HG03442 (cell line): ENCODE results near the gene TFF1.
A peak's percentile ranks its signal among the peaks of the same experiment; 100 is the strongest.

Experiments
- ATAC-seq: cut with Tn5 transposase; IDR thresholded peaks from one replicate; pipeline ENCODE4 v1.9.1; 2021; ENCODE audit warnings: mild to moderate bottlenecking, moderate library complexity; ENCODE audit not compliant: unreplicated experiment

Gene TFF1

DNA sequence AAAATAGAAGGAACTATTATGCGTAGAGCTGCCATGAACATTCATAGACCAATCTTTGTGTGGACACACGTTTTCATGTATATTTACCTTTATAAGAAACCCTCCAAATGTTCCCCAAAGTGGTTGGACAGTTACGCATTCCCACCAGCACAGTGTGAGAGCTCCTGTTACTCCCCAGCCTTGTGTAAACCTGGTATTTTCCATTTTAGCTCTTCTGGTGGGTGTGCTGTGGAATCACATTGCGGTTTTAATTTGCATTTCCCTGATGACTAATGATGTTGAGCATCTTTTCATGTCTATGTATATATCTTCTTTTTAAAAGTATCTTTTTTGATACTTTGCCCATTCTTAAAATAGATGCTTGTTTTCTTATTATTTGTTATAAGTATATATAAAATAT, 34.2 kb upstream of the TFF1 start:
- no peak for ATAC-seq

DNA sequence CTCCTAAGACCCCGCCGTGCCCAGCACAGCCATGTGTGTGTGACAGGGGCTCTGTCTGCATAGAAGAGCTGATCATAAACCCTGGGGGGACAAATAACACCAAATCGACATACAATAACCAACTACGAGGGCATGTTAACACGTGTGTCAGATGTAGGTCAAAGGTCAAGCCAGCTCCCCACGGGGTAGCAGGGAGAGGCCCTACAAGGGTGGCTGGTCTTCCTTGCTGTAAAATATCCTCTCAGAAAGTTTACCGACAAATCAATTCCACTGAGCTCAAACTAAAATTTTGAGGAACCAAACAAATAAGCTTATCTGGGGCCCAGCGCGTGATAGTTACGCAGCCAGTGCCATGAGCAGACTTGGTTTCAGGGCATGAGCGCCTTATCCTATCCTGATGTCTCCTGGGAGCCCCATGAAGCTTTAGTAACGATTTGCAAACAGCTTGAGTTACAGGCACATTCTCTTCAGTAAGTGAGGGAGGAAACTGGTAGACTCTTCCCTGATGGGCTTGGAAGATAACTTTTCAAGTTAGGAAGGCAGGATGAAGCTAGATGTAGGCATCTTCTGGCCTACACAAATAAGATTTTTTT, 32.2 kb upstream of the TFF1 start:
- no peak for ATAC-seq

GRCh38 chr21:42397746-42398394, 31.5 kb upstream of the TFF1 start:
- no peak for ATAC-seq

GRCh38 chr21:42396799-42397745, 30.7 kb upstream of the TFF1 start:
- ATAC-seq: no peak

DNA sequence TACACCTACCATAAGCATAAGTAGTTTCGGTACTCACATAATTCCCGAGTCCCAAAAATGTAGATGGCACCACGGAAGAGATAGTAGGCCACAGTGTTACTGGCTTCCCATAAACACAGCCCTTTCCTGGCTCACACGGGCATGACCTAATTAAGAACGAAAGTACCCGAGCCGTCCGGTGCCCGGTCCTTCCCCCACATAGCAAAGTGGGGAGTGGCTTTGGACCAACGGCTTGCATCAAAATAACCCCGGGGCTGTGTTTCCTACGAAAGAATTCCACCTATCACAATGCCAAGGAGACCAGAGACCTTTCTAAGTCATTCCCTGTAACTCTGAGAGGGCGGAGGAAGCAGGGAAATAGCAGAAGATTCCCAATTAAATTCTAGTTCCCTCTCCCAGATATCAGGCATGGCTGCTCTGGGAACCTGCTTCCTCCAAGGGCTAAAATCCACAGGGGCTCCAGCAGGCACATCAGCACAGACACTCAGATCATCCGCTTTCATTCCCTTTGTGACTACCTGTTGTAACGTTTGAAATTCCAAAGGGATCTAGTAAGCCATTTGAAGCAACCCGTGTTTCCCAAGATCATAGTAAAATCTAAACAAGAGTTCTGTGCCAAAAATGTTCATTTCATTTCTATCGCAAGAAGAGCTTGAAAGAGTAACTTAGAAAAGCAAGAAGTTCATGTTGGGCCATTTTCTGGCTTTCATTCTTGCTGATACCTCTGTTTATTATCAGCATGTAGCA, 29.7 kb upstream of the TFF1 start, which contains the start of gene TMPRSS3:
TSS of gene TMPRSS3 (minus strand) at position 148 of the 747 bp plus-strand sequence. CDS start 635 bp downstream, outside the sequence.
- no peak for ATAC-seq

DNA sequence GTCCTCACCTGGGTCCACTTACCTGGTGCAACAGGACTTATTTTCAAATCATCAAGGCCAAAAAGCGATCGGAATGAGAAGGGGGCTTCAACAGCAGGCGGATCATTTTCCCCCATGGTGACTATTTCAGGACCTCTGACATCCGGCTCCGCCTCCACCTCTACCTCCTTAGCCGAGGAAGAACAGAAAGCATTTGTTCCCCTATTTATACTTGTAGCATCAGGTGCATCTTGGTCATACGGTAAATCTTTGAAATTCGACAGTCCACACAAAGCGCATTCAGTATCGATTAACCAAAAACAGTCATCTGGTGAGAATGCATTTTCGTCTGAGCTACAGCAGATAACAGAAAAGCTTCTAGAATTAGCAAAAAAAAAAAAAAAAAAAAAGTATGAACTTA, 29.0 kb upstream of the TFF1 start:
- ATAC-seq: no peak

GRCh38 chr21:42393443-42393950, 27.2 kb upstream of the TFF1 start:
- no peak for ATAC-seq

DNA sequence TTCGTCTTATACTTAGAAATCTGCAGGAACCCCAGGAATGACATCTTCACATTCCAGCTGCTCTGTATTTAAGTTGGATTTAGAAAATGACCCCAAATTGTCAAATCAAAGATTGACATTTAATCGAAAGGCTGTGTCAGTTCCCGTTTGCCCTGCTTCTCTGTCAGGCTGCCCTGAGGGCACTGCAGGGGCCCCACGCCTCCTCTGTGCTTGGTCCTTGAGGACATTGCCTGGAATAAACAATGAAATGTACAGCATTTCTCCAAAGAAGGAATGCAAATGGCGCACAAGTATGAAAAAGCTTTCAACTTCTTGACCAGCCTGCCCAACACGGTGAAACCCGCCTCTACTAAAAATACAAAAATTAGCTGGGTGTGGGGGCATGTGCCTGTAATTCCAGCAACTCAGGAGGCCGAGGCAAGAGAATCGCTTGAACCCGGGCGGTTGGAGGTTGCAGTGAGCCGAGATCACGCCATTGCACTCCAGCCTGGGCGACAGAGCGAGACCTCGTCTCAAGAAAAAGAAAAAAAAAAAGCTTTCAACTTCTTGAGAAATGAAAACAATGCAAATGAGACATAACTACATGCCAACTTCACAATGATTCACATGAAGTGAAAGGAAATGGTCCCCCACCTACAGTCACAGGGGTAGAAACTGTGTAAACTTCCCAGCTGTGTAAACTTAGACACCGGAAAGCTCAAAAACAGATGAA, 26.6 kb upstream of the TFF1 start:
- ATAC-seq: peak; percentile 61

DNA sequence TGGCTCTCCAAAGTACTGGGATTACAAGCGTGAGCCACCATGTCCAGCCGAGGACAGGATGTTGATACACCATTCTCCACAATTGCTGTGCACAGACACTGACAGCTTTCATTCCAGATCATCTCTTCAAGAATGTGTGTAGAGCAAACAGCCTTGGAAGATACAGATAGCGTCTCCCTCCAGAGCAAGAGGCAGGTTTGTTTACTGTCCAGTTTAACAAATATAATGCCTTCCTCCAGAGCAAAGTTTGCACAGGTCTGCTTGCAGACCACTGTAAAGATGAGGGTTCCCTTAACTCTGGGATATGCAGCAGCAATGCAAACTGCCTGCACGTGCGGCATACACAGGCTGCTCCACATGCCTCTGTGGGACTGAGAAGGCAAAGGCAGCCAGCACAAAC, 25.0 kb upstream of the TFF1 start:
- ATAC-seq: no peak

- ATAC-seq: no peak
Observed at GRCh38 chr21:42390696-42391095, 24.4 kb upstream of the TFF1 start.

GRCh38 chr21:42390193-42390592, 23.9 kb upstream of the TFF1 start:
- ATAC-seq: no peak

- no peak for ATAC-seq
Observed at GRCh38 chr21:42389449-42389835, 23.1 kb upstream of the TFF1 start.

DNA sequence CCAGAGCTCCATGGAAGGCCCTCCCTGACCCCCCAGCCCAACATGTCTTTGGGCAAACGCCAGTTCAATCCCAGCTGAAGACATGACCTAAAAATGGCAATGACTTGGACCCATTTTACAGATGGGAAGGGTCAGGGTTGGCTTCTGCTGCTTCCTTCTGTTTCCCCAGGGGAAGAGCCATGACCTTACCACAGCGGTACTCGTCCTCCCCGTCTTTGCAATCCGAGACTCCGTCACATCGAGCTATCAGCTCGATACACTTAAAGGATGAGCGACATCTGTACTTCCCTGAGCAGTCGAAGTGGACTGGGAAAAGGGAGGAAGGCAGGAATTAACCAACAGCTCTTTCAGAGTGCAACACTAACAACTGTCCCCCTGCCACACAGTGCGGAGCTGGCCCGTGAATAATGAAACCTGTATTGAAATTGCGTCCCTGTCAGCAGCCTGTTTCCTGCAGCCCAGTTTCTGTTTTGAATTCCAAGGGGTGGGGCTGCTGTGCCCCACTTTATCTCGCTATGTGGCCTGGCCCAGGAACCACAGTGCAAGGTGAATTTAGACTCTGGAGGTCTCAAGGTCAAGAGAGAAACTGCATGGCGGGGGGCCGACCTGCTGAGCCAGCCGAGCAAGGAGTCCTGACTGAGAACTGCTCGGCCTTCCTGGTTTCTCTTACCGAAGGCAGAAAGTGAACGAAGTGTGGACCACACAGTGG, 22.6 kb upstream of the TFF1 start:
- no peak for ATAC-seq

DNA sequence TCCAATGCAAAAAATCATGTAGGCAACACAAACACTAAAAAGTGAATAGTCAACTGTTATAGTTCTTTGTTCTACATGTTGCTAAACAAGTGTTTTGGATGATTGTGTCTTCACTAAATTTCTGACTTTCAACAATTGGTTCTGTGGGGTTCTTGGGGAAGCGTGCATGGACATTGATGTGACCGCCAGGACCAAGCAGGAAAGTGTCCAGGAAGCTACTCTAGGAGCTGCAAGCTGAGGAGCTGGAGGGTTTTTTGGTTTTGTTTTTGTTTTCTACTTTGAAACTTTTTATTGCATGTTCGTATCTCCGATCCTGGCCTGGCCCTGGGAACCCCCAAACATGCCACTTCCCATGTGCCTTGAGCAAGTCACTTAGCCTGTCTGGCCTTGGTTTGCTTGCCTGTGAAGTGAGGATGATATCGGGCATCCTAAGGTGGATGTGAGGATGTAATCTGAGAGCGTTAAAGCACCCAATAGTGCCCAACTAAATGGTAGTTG, 21.6 kb upstream of the TFF1 start:
- no peak for ATAC-seq

GRCh38 chr21:42387164-42387563, 20.8 kb upstream of the TFF1 start:
- no peak for ATAC-seq

GRCh38 chr21:42386034-42386591, 19.8 kb upstream of the TFF1 start:
- no peak for ATAC-seq

- no peak for ATAC-seq
Observed at GRCh38 chr21:42385619-42386018, 19.3 kb upstream of the TFF1 start.

GRCh38 chr21:42384989-42385388, 18.7 kb upstream of the TFF1 start:
- ATAC-seq: no peak
